HepG2 (cell line): ENCODE measurements around the gene BRD2. TPM values are rescaled to one million over a fixed set of nuclear protein-coding genes. Genes with fewer than 3 reads are reported as not detected.

Experiments used
- ADNP ChIP-seq: sonication (generic); formaldehyde crosslinking; IDR thresholded peaks from 2 replicates; pipeline ENCODE4 v1.4.0; 2020; ENCODE audit warnings: missing genetic modification reagents
- EZH2 ChIP-seq: conservative IDR thresholded peaks from 2 replicates; pipeline ENCODE4 v1.6.1; 2012; ENCODE audit warnings: mild to moderate bottlenecking, low read depth, low read length, moderate library complexity
- GPBP1L1 ChIP-seq: sonication (generic); formaldehyde crosslinking; IDR thresholded peaks from 2 replicates; pipeline ENCODE4 v1.5.0; 2020; ENCODE audit warnings: mild to moderate bottlenecking, missing genetic modification reagents
- MAF1 ChIP-seq: sonication (generic); formaldehyde crosslinking; IDR thresholded peaks from 2 replicates; pipeline ENCODE4 v1.5.0; 2020; ENCODE audit warnings: missing genetic modification reagents, borderline replicate concordance
- MEF2D ChIP-seq: sonication (generic); formaldehyde crosslinking; IDR thresholded peaks from 2 replicates; pipeline ENCODE4 v1.5.1; 2020; ENCODE audit warnings: mild to moderate bottlenecking, missing genetic modification reagents
- MIXL1 ChIP-seq: IDR thresholded peaks from 2 replicates; pipeline ENCODE4 v1.6.1; 2016
- NFE2L2 ChIP-seq: fragments of 150-350 bp; IDR thresholded peaks from 2 replicates; pipeline ENCODE4 v1.6.1; 2014; ENCODE audit warnings: low read length
- NKX3-1 ChIP-seq: sonication (generic); formaldehyde crosslinking; IDR thresholded peaks from 2 replicates; pipeline ENCODE4 v1.5.0; 2020; ENCODE audit warnings: missing genetic modification reagents
- RAD21 ChIP-seq: fragments of 450-650 bp; formaldehyde crosslinking; IDR thresholded peaks from 2 replicates; pipeline ENCODE4 v1.5.0; 2020; ENCODE audit warnings: mild to moderate bottlenecking
- XRCC5 ChIP-seq: fragments of 200-400 bp; formaldehyde crosslinking; optimal IDR thresholded peaks from 2 replicates; pipeline ENCODE3; 2017; ENCODE audit warnings: mild to moderate bottlenecking, low read length
- ZC3H4 ChIP-seq: sonication (generic); formaldehyde crosslinking; IDR thresholded peaks from 2 replicates; pipeline ENCODE4 v1.4.0; 2020; ENCODE audit warnings: missing genetic modification reagents, borderline replicate concordance
- ZNF232 ChIP-seq: sonication (generic); formaldehyde crosslinking; IDR thresholded peaks from 2 replicates; pipeline ENCODE4 v1.4.0; 2020; ENCODE audit warnings: missing genetic modification reagents, borderline replicate concordance
- ZNF660 ChIP-seq: sonication (generic); formaldehyde crosslinking; IDR thresholded peaks from 2 replicates; pipeline ENCODE4 v1.5.1; 2020; ENCODE audit warnings: mild to moderate bottlenecking, low read depth, missing genetic modification reagents, borderline replicate concordance
- ZNF879 ChIP-seq: sonication (generic); formaldehyde crosslinking; IDR thresholded peaks from 2 replicates; pipeline ENCODE4 v1.8.1; 2023; ENCODE audit warnings: missing genetic modification reagents
- polyA plus RNA-seq, 8 experiments: library from polyadenylated mRNA; depleted of rRNA in 3 of 8; stranded (reverse) in 7 of 8; unstranded in 1 of 8; fragments of >200 nt; fragmentation: Illumina TruSeq in 4 of 8; extraction: Trizol in 4 of 8; gene quantifications; 2 replicates each; pipeline versions ENCODE4 v1.2.1 to v1.2.3, GENCODE V29; 2011 to 2016; ENCODE audit warnings: low read depth in 4 of 8, missing spikeins in 1 of 8, mixed read lengths in 1 of 8; ENCODE audit not compliant: insufficient read depth in 1 of 8
- total RNA-seq, 5 experiments: library from RNA; depleted of rRNA; stranded (reverse); fragments of >200 nt; fragmentation: Illumina TruSeq; extraction: Trizol; gene quantifications; 2 replicates each; pipeline ENCODE4 v1.2.3, GENCODE V29; 2016; ENCODE audit warnings: low read depth in 1 of 5
- TF ChIP-seq, protein P1 (sequence below): sonication (generic); formaldehyde crosslinking; IDR thresholded peaks from 2 replicates; pipeline ENCODE4 v1.5.1; 2020; ENCODE audit warnings: mild to moderate bottlenecking, missing genetic modification reagents, borderline replicate concordance
- TF ChIP-seq, protein P2 (sequence below): sonication (generic); formaldehyde crosslinking; IDR thresholded peaks from 2 replicates; pipeline ENCODE4 v1.4.0; 2020; ENCODE audit warnings: missing genetic modification reagents, borderline replicate concordance
- TF ChIP-seq, protein P3 (sequence below): sonication (generic); formaldehyde crosslinking; IDR thresholded peaks from 2 replicates; pipeline ENCODE4 v1.5.0; 2020; ENCODE audit warnings: missing genetic modification reagents

BRD2 gene
- total and polyA plus RNA-seq, 2 of the 13 experiments (the other 11 are each of a cell fraction or from before 2014, with no cell fraction given): 143 to 202 TPM

DNA sequence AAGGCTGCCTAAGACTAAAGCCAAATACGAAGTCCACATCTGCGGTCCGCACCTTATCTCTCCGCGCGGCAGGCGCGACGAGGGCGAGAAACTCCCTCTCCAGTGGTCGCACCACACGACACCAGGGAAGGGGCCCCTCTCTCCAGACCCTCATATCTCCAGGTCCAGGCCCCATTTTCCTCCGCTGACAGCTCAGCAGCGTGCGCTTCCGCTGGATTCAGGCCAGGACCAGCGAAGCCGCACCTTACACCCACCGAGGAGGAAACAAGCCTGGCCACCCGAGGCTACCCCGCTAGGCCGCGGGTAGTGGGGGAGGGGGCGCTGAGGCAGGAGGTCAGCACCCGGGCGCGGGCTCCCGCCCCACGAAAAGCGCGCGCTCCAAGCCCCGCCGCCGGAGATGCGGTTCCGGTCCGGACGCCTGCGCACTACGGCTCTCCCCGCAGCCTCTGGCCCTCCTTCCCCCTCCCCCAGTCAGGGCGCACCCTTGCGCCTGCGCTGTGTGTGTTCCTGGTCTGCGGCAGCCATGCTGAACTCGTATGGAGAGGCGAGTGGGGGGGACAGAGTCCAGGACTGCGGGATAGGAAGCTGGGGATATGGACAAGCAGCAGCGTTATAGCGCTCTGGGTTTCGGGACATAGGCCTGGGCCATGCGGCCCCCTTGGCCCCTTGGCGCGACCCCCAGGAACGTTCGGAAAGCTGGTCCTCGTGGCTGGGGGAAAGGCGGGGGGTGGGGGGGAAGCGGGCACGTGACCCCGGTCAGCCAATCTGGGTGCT lies at the start of gene BRD2 (continued):
- TF ChIP-seq, protein P1, sequence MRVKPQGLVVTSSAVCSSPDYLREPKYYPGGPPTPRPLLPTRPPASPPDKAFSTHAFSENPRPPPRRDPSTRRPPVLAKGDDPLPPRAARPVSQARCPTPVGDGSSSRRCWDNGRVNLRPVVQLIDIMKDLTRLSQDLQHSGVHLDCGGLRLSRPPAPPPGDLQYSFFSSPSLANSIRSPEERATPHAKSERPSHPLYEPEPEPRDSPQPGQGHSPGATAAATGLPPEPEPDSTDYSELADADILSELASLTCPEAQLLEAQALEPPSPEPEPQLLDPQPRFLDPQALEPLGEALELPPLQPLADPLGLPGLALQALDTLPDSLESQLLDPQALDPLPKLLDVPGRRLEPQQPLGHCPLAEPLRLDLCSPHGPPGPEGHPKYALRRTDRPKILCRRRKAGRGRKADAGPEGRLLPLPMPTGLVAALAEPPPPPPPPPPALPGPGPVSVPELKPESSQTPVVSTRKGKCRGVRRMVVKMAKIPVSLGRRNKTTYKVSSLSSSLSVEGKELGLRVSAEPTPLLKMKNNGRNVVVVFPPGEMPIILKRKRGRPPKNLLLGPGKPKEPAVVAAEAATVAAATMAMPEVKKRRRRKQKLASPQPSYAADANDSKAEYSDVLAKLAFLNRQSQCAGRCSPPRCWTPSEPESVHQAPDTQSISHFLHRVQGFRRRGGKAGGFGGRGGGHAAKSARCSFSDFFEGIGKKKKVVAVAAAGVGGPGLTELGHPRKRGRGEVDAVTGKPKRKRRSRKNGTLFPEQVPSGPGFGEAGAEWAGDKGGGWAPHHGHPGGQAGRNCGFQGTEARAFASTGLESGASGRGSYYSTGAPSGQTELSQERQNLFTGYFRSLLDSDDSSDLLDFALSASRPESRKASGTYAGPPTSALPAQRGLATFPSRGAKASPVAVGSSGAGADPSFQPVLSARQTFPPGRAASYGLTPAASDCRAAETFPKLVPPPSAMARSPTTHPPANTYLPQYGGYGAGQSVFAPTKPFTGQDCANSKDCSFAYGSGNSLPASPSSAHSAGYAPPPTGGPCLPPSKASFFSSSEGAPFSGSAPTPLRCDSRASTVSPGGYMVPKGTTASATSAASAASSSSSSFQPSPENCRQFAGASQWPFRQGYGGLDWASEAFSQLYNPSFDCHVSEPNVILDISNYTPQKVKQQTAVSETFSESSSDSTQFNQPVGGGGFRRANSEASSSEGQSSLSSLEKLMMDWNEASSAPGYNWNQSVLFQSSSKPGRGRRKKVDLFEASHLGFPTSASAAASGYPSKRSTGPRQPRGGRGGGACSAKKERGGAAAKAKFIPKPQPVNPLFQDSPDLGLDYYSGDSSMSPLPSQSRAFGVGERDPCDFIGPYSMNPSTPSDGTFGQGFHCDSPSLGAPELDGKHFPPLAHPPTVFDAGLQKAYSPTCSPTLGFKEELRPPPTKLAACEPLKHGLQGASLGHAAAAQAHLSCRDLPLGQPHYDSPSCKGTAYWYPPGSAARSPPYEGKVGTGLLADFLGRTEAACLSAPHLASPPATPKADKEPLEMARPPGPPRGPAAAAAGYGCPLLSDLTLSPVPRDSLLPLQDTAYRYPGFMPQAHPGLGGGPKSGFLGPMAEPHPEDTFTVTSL: 0 out of 2 replicates have a peak, but pooled peaks have one; percentile 7
- TF ChIP-seq ZNF879 (CRISPR knock-in tag): peak; percentile 99
- peak; percentile 52 for TF ChIP-seq RAD21
- TF ChIP-seq MIXL1 (CRISPR knock-in tag): 0 out of 2 replicates have a peak, but pooled peaks have one; percentile 36
- TF ChIP-seq XRCC5: peak; percentile 80
- no peak for TF ChIP-seq EZH2
- 0 out of 2 replicates have a peak, but pooled peaks have one; percentile 70 for TF ChIP-seq MAF1 (CRISPR knock-in tag)
- no peak for TF ChIP-seq MEF2D (CRISPR knock-in tag)
- TF ChIP-seq ZNF660 (CRISPR knock-in tag): 0 out of 2 replicates have a peak, but pooled peaks have one; percentile 56
- TF ChIP-seq NFE2L2: no peak
- TF ChIP-seq, protein P2, sequence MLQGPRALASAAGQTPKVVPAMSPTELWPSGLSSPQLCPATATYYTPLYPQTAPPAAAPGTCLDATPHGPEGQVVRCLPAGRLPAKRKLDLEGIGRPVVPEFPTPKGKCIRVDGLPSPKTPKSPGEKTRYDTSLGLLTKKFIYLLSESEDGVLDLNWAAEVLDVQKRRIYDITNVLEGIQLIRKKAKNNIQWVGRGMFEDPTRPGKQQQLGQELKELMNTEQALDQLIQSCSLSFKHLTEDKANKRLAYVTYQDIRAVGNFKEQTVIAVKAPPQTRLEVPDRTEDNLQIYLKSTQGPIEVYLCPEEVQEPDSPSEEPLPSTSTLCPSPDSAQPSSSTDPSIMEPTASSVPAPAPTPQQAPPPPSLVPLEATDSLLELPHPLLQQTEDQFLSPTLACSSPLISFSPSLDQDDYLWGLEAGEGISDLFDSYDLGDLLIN: peak; percentile 89; the same call in 1 of the 2 replicates
- TF ChIP-seq ZNF232 (CRISPR knock-in tag): peak; percentile 85; the same call in 1 of the 2 replicates
- peak; percentile 94 for TF ChIP-seq NKX3-1 (CRISPR knock-in tag)
- TF ChIP-seq, protein P3, sequence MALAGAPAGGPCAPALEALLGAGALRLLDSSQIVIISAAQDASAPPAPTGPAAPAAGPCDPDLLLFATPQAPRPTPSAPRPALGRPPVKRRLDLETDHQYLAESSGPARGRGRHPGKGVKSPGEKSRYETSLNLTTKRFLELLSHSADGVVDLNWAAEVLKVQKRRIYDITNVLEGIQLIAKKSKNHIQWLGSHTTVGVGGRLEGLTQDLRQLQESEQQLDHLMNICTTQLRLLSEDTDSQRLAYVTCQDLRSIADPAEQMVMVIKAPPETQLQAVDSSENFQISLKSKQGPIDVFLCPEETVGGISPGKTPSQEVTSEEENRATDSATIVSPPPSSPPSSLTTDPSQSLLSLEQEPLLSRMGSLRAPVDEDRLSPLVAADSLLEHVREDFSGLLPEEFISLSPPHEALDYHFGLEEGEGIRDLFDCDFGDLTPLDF (CRISPR knock-in tag): peak; percentile 95
- no peak; the same call in 1 of the 2 replicates for TF ChIP-seq ADNP
- TF ChIP-seq ZC3H4 (CRISPR knock-in tag): no peak
- TF ChIP-seq GPBP1L1 (CRISPR knock-in tag): no peak
